G401 (cell line): Measurements from ENCODE around the gene HUNK. TPM values are rescaled to one million over a fixed set of nuclear protein-coding genes. Genes with fewer than 3 reads are reported as not detected.
"Not testable (repeated sequence)": the region's sequence is repeated elsewhere in the genome, so short reads cannot be mapped to it uniquely, and the experiment has no call there.

Experiments used
- DNase-seq: peaks from one replicate; pipeline ENCODE4 v3.0.0-alpha.2; 2015; ENCODE audit warnings: low spot score
- in situ Hi-C: cut with HindIII; loops from 2 replicates; pipeline ENCODE4 v1.10.0; 2016; ENCODE audit warnings: low sequenced_read_pairs, mixed read lengths
- total RNA-seq: library from RNA; depleted of rRNA; stranded (reverse); fragments of >200 nt; shearing (Covaris generic); gene quantifications from 2 replicates; pipeline ENCODE4 v1.2.3, GENCODE V29; 2014

The HUNK gene
- total RNA-seq, 1 experiment from 2014 or later: 0.07 TPM

DNA sequence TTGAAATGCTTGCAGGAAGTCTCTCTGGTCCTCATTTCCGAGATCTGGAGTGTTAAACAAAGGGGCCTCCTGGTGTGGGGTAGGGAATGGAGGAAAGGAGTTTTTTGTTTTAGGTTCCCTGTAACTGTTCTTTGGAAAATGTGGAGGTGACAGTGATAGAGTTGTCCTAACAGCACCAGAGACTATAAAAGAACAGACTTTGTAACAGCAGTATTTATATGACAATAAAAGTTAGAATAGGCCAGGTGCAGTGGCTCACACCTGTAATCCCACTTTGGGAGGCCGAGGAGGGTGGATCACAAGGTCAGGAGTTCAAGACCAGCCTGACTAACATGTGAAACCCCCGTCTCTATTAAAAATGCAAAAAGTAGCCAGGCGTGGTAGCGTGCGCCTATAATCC is 68.9 kb downstream of the HUNK start:
- in situ Hi-C loops: no loop called here
- no peak for DNase-seq

DNA sequence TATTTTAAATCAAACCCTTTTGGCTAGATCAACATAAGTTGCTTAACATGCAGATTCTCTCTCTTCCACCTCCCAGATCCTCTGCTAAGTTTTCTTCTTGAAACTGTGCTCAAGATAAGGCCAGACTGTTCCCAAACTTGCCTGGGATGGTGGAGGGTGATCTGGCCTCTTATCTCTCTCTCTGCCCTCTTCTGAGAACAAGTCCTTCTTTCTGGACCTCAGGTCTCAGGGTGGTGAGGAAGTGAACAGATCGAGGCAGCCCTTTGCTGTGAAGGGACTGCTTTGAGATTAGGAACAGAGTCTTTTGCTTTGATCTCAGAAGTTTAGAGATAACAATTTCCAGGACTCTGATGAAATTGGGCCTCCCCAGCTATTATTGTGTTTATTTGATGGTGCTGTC is 70.7 kb downstream of the HUNK start:
- in situ Hi-C loops: no loop called here
- no peak for DNase-seq

DNA sequence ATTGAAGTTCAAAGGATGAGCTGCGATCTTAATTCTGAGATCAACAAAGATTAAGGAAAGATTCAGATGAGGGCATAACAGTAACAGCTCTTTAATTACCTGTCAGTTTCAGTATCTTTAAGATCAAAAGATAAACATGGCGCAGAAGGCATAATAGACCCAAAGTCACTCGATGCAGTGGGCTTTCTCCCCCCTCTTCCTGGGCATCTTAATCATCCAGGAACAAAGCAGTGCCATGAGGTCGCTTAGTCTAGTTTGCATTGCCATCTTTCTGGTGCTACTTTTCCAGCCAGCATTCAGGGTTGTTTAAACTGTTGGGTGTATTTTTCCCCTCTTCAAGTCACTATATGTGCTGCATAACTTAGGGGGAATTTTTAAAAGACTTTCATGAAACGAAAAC is 72.3 kb downstream of the HUNK start:
- no peak for DNase-seq
- in situ Hi-C loops: no loop called here

DNA sequence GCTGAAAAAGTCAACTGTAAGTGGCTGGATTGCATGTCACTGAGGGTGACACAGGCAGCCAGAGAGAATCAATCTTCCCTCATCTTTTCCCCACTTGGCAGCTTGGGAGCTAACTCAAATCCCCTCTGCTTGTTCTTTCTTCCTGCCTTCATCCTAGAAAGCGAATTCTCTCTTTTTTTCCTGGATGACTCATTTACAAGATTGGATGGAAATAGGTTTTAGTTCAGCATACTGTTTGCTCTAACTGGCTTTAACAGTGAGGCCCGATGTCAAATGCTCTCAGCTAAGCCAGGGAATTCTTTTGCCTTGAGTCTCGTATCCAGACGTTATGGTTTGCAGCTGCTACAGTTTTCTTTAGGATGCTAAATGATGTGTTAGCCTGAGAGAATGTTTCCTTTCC is 72.7 kb downstream of the HUNK start:
- in situ Hi-C loops: no loop called here
- no peak for DNase-seq

DNA sequence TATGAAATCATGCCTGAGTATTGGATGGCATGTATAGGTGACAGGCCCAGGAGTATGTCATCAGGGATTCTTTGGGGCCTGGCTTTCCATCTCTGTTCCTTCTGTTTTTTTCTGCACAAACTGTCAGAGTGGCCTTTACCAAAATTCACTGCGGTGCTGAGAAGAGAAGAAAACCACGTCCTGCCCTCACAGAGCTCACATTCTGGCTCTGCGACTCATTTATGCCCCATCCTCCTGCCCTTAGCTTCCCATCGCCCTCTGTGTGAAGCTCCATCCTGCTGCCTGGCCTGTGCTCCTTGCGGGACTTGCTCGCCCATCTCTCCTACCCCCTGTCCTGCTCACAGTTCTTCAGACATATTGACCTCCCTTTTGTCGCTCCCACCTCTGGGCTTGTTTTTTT is 73.4 kb downstream of the HUNK start:
- no peak for DNase-seq
- in situ Hi-C loops: no loop called here

DNA sequence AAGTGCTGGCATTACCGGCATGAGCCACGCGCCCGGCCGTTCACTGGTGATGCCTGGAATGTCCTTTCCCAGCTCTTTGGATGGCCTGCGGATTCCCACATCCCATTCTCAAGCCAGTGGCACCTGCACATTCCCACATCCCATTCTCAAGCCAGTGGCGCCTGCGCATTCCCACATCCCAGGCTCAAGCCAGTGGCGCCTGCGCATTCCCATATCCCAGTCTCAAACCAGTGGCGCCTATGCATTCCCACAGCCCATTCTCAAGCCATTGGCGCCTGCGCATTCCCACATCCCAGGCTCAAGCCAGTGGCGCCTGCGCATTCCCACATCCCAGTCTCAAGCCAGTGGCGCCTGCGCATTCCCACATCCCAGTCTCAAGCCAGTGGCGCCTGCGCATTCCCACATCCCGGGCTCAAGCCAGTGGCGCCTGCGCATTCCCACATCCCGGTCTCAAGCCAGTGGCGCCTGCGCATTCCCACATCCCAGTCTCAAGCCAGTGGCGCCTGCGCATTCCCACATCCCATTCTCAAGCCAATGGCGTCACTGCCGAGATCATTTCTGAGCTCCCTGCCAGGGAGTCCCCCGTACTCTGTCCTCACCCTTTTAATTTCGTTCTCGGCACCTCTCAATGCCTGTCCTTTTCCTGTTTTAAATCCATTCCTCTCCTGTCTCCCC is 74.2 kb downstream of the HUNK start:
- in situ Hi-C loops, DNase-seq: not testable (repeated sequence)

DNA sequence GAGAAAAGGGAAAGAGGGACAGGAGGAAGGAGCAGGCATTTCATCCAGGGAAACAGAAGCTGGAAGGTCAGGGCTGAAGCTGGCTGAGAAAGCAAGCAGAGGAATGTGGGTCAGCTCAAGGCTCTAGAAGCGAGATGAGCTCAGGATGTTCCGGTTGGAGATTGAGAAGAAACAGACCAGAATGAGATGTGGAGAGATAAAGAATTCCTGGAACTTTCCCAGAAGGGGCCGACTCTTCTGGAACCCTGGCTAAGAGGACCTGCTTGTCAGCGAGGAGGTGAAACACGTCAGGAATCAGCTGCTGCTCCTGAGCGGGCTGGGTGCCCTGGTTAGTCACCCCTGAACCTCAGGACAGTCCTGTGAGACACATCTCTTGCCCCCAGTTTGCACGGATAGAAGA is 75.9 kb downstream of the HUNK start:
- in situ Hi-C loops: no loop called here
- no peak for DNase-seq

DNA sequence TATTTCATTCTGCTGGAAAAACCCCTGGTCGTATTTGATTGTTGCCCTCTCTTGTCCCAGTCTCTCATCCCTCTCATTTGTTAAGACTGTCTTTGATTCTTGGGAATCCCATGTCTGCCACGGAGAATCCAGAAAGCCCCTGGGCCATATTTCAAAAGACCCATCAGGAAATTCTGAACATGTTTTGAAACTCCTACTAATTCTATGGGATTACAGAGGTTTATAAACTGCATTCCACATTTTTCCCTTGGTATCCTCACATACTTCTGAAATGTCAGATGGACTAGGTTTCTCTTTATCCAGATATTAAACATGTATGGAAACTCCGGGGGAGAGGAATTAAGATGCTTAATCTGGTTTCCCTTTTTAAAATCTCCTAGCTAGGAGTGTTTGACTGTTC is 80.0 kb downstream of the HUNK start:
- in situ Hi-C loops: no loop called here
- no peak for DNase-seq

DNA sequence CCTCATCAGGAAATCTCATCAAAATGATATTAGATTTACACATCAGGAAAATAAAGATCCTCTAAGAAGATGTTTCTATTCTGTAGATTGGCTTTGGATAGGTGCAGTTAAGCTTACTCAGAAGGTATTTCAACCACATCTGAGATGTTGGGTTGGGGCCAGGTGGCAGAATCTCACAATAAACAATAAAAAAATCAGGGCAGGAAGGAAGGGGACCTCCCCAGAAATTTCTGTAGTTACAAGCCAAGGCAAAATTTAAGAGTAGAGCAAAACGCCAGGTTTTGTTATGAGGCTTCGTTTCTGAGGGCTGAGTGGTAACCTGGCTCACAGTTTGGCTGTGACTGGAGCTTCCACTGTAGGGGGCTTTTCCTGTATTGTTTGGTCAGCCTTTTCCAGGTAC is 84.8 kb downstream of the HUNK start:
- in situ Hi-C loops: no loop called here
- DNase-seq: no peak

DNA sequence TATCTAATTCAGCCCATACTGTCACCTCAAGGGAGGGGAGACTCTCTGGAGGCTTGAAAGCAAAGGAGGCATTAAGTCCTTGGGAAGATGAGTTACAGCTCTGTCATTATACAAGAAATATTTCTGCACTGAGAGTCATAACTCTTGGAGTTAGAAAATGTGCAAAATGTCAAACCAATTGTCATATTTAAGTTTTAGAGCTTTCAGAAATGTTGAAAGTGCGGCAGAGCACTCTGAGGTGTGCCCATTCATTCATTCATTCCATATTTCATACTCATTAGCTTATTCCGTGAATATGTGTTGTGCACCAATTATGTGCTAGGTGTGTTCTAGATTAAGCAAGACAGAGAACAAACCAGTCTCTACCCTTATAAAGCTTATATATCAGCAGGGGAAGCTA is 87.1 kb downstream of the HUNK start:
- in situ Hi-C loops: no loop called here
- no peak for DNase-seq

DNA sequence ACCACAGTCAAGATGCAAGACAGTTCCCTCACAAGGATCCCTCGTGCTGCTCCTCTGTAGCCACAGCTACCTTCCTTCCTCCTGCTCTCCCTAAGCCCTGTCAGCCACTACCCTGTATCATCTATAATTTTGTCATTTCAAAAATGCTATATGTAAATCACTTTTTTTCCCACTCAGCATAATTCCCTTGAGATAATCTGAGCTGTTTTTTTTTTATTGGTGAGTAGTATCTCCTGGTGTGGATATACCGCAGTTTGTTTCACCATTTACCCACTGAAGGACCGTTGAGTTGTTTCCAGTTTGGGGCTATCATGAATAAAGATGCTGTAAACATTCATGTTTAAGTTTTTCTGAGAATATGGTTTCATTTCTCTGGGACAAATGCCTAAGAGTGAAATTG is 88.2 kb downstream of the HUNK start:
- in situ Hi-C loops: no loop called here
- no peak for DNase-seq

DNA sequence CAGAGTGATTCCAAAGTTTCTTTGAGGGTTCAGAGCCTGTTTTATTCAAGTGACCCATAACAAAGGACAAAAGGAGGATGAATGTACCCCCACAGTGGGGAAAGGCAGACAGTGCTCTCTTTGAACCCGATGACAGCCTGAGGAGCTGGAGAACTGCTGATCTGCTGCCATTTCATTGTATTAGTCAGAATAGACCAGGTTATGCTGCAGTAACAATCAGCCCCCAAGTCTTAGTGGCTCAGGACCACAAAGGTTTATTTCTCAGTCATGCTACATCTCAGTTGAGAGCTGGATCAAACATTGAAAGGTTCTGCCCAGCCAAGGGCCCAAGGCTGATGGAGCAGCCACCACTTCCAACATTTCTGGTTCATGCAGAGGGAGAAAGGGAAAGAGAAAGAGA is 88.9 kb downstream of the HUNK start:
- no peak for DNase-seq
- in situ Hi-C loops: no loop called here

DNA sequence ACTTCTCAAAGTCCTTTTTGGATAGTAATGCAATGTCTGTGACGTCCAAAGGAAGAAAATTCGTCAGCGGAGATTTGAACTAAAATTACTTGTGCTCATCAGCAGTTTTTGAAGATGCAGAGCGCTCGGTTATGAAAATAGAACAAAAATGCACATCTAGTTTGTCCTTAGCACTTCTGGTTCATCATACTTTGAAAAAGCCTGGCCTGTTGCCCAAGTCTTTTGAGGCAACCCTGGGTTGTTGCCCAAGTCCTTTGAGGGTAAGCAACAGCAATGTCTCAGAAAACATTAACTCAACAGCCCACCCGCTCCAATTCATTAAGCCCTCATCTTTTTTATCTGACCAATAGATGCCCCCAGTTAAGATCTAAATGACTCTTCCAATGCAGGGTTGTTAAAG is 91.9 kb downstream of the HUNK start:
- no peak for DNase-seq
- in situ Hi-C loops: no loop called here

DNA sequence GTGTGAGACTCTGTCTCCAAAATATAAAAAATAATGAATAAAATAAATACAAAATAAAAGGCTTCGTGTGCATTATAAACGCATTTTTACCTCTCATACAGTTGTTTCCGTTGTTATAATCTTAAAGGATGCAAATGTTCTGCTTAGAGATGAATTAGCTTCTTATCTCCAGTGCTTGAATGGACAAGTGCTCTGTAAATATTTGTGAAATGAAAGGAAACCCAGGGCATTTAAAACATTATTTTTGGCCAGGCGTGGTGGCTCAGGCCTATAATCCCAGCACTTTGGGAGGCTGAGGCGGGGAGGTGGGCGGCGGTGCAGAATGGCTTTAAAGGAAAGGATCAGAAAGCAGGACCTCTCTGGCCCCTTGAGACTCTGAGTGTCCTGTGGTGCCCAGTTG is 94.5 kb downstream of the HUNK start:
- in situ Hi-C loops: no loop called here
- no peak for DNase-seq

DNA sequence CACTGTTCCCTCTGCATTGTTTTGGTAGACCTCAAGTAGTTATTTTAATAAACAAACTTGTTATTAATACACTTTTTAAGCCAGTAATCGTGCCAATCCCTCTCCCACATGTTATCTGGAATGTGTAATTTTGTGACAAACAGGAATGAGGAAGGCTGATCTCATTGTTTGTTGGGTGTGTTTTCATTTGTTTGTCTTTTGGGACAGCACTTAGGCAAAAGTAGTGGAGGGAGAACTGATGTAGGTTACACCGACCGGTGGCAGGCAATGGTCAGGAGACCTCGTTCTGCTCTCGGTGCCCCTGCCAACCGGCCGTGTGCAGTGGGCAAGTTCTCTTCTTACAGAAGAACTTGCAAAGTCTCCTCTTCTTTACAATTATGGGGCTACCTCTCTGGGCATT is 99.8 kb downstream of the HUNK start:
- in situ Hi-C loops: no loop called here
- no peak for DNase-seq

DNA sequence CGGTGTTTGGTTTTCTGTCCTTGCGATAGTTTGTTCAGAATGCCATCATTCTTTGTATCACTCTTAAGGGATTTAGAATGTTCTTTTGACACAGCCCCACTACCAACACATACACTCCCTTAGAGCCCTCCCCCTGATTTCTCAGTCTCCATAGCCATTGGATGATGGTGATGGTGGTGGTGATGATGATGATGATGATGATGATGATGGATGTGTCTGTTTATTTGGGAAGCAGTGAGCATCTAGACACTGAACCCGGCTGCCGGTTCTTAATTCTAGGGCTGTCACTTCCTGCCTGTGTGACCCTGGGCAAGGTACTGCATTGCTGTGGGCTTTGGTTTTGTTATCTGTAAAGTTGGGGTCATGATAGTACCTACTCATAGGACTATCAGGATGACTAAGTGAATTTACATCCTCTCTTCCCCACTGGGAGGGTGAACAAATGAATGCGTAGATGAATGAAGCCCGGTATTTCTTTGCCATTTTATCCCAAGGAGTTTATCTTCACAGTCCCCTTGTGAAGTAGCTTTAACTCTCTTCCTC is 100.7 kb downstream of the HUNK start:
- DNase-seq: no peak
- in situ Hi-C loops: no loop called here

DNA sequence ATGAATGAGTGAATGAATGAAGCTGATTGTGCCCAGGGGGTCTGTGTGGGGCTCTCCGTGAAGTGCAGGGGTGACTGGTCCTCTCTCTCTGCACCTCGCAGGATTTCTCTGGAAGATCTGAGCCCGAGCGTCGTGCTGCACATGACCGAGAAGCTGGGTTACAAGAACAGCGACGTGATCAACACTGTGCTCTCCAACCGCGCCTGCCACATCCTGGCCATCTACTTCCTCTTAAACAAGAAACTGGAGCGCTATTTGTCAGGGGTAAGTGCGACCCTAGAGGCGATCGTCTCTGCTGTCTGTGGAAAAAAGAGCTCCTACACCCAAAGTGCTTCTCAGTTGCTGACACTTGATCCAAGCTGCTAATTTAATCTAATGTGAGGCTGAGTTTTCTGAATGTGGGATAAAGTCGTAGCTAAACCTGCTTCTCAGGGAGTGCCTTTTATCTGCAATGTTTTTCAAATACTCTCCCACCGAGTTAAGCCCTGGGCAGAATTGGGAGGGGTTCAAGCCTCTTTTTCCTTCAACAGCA is 101.7 kb downstream of the HUNK start:
- in situ Hi-C loops: no loop called here
- no peak for DNase-seq

DNA sequence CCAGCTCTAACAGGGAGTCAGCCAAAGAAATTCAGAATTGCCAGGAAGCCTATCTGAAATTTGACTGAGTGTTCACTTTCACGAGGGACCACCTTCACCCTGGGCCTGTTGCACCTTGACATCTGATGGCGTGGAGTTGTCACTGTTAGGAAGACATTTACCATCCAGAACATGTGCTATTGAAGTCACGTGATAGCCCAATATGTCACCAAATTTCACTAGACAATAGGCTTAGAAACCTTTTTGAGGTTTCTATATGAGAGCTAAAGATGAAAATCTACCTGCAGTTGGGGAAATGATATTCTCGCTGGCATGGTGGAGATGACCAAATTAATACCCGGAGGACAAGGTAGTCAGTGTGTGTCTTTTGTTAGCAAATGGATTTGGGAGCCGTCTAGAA is 102.7 kb downstream of the HUNK start:
- in situ Hi-C loops: no loop called here
- DNase-seq: no peak

DNA sequence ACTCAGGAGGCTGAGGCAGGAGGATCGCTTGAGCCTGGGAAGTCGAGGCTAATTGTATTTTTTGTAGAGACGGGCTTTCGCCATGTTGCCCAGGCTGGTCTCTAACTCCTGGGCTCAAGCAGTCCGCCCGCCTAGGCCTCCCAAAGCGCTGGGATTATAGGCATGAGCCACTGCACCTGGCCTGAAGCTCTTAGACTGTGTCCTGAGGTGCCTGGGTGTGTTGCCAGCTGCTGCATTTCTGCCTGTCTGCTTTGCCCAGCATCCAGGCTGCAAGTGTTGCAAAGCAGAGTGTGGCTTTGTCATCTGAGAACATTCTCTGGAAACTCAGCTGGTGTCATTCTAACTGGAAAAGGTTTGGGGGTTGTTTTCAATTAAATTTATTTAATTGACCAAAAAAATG is 105.0 kb downstream of the HUNK start:
- DNase-seq: no peak
- in situ Hi-C loops: no loop called here

DNA sequence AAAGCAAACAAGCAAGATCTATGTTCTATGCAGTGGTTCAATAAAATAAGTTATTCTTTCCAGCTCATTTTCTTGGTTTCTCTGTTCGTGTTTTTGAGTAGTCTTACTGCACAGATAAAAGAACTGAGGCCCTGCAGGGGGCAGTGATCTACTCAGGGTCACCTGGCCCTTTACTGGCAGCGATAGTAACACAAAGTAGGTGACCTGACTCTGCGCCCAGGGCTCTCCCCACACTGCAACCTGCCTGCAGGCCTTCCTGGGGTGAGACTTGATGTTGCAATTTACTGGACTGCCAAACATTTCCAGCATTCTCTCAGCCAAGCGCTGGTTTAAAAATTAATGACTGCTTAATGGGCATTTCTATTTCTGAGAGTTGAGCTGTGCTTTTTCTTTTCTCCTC is 110.3 kb downstream of the HUNK start:
- in situ Hi-C loops: no loop called here
- DNase-seq: no peak

DNA sequence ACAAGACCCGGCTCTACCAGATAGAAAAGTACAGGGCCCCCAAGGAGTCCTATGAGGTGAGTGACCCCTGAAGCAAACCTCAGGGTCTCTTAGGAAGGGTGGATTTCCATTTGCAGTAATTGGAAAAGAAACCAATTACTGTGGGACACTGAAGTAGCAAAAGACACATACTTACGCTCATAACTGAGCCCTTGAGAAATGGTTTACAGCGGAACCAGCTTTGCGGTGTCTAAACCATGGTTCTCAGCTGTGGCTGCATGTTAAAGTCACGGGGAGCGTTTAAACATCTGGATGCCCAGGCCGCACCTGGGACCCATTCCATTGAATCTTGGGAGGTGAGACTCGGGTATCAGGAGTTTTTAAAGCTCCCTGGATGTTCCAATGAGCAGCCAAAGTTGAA is 110.7 kb downstream of the HUNK start:
- DNase-seq: no peak
- in situ Hi-C loops: no loop called here
